Neuron (in vitro differentiated cells): ENCODE data around the gene UPK1B.
"Not testable (repeated sequence)": the region's sequence is repeated elsewhere in the genome, so short reads cannot be mapped to it uniquely, and the experiment has no call there.

Experiments
- H2AFZ ChIP-seq: one replicate; pipeline ENCODE4 v1.6.1; 2013; ENCODE audit warnings: low read depth, mild to moderate bottlenecking, inconsistent platforms, low read length, moderate library complexity
- H3K27me3 ChIP-seq: one replicate; pipeline ENCODE4 v1.6.1; 2013; ENCODE audit warnings: low read length; ENCODE audit not compliant: insufficient read depth
- H3K36me3 ChIP-seq: one replicate; pipeline ENCODE4 v1.6.1; 2013; ENCODE audit warnings: low read length; ENCODE audit not compliant: insufficient read depth
- H3K4me1 ChIP-seq: one replicate; pipeline ENCODE4 v1.6.1; 2013; ENCODE audit warnings: low read length; ENCODE audit not compliant: insufficient read depth
- H3K4me3 ChIP-seq: 2 replicates; pipeline ENCODE4 v1.5.1; 2013; ENCODE audit warnings: mild to moderate bottlenecking, low read length, moderate library complexity
- H3K9me3 ChIP-seq: one replicate; pipeline ENCODE4 v1.6.1; 2013; ENCODE audit warnings: low read length

The UPK1B gene

DNA sequence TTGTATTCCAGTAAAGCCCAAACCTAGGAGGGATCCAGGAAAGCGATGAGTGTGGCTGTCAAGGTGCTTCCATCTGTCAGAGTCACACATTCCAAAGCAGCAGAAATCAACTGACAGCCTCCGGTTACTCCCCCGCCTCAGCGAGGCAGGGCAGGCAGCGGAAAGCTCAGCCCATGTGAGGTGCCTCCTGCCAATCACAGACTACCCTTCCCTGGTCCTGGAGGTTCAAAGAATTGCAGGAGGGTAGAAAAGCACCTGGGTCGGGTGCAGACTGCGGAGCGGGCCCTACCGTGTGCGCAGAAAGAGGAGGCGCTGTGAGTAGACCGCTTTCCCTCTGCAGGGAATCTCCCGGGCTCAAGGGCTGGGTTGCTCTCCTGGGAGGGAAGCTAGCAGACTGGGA, at the start of gene UPK1B:
TSS of gene UPK1B (plus strand) at position 274 of the 400 bp plus-strand sequence. CDS start 13,144 bp downstream, outside the sequence.
- peaks cover 14% of the 10 kb centered on the region for H3K27me3 ChIP-seq
- no peak within 1 kb of the TSS for H3K4me3 ChIP-seq
- peak within 1 kb of the TSS; percentile 47 for H2AFZ ChIP-seq
- H3K9me3 ChIP-seq, result no peaks in the 10 kb centered on the region
- H3K4me1 ChIP-seq, result peaks cover 2% of the 10 kb centered on the region
- no peaks in the 10 kb centered on the region for H3K36me3 ChIP-seq

DNA sequence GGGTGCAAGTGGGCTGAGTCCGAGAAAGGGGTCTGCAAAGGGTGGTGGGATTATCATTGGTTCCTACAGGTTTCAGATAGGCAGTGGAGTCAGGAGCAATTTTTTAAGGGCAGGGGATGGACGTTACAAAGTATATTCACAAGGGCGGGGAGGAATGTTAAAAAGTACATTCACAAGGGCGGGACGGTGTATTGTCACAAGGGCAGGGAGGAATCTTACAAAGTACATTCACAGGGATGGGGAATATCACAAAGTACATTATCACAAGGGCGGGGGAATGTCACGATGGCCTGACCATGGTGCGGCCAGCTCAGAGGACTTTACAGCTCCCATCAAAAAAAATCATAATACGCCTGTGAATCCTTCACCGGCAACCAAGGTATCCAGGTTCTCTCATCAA, 48.1 kb upstream of the UPK1B start:
- H2AFZ ChIP-seq, result no peak overlapping the region
- H3K9me3 ChIP-seq, result no peaks in the 10 kb centered on the region
- H3K36me3 ChIP-seq, result no peaks in the 10 kb centered on the region
- no peak overlapping the region for H3K4me3 ChIP-seq
- no peaks in the 10 kb centered on the region for H3K4me1 ChIP-seq
- no peaks in the 10 kb centered on the region for H3K27me3 ChIP-seq

DNA sequence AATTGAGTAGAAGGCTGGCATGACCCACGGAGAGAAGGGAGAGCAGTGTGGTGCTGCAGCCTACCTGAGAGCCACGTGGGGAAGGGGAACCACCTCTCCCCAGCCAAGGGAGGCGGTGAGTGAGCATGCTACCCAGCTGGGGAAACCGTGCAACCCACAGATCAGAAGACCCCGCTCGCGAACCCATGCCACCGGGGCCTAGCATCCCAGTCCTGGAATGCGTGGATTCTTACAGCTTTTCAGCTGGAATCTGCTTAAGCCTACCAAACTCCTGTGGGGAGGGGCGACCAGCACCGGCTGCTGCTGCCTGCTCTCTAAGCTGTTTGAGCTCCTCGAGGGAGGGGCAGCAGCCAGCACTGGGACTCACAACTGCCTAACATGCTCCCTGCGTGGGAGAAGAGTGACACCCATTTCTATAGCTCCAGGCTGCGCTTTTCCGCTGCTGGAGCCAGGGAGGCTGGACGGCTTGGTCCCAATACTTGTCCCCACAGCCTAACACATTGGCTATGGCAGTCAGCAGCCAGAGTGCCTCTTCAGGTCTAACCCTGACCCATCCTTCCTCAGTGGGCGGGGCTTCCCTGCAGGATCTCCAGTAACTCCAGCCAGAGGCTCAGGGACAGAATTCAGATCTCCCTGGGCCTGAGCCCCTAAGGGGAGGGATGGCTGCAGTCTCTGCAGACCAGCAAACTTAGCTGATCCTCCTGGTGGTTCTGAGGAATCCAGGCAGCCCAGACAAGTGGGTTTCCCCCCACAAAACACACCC, 47.5 kb upstream of the UPK1B start:
- no peak overlapping the region for H2AFZ ChIP-seq
- no peaks in the 10 kb centered on the region for H3K36me3 ChIP-seq
- H3K27me3 ChIP-seq, result no peaks in the 10 kb centered on the region
- H3K4me1 ChIP-seq, result no peaks in the 10 kb centered on the region
- no peaks in the 10 kb centered on the region for H3K9me3 ChIP-seq
- no peak overlapping the region for H3K4me3 ChIP-seq

GRCh38 chr3:119130291-119130690, 43.1 kb upstream of the UPK1B start:
- H3K9me3 ChIP-seq, H2AFZ ChIP-seq, H3K36me3 ChIP-seq, H3K4me1 ChIP-seq, H3K4me3 ChIP-seq, H3K27me3 ChIP-seq: not testable (repeated sequence)

- not testable (repeated sequence) for H3K4me3 ChIP-seq, H3K36me3 ChIP-seq, H3K27me3 ChIP-seq, H3K9me3 ChIP-seq, H3K4me1 ChIP-seq, H2AFZ ChIP-seq
Measured at GRCh38 chr3:119132291-119132690, 41.1 kb upstream of the UPK1B start.

- not testable (repeated sequence) for H3K36me3 ChIP-seq, H3K4me1 ChIP-seq, H3K9me3 ChIP-seq, H3K4me3 ChIP-seq, H3K27me3 ChIP-seq, H2AFZ ChIP-seq
Measured at GRCh38 chr3:119139360-119139759, 34.0 kb upstream of the UPK1B start.

DNA sequence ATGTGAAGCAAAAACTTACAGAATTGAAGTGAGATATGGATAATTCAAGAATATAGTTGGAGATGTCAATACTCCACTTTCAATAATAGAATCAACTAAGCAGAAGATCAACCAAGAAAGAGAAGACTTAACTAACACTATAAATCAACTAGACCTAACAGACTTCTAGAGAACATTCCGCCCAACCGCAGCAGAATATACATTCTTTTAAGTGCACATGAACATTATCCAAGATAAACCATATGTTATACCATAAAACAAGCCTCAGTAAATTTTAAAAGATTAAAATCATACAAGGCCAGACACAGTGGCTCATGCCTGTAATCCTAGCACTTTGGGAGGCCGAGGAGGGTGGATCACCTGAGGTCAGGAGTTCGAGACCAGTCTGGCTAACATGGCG, 32.9 kb upstream of the UPK1B start:
- H3K36me3 ChIP-seq, result no peaks in the 10 kb centered on the region
- no peaks in the 10 kb centered on the region for H3K27me3 ChIP-seq
- no peaks in the 10 kb centered on the region for H3K9me3 ChIP-seq
- no peak overlapping the region for H2AFZ ChIP-seq
- peaks cover under 1% of the 10 kb centered on the region for H3K4me1 ChIP-seq
- no peak overlapping the region for H3K4me3 ChIP-seq

DNA sequence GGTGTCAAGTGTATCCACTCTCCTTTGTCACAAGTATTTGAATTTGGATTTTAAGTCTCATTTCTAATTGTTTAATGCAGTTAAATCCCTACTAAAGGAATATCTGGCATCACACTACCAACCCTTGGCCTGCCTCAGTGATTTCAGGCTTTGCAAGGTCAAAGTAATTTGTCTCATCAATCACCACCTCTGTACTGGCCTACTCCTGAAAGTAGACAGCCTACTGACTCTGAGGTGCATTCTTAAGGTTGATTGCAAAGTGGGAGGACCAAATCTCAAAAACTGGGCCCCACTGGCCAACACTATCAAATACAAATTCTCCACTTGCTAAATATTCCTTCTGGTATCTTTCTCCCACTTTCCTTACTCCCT, 28.3 kb upstream of the UPK1B start:
- Histone ChIP-seq H3K9me3 (no peaks in the 10 kb centered on the region), H3K4me3 (no peak overlapping the region), H2AFZ (no peak overlapping the region), H3K36me3 (no peaks in the 10 kb centered on the region), H3K4me1 (peaks cover 5% of the 10 kb centered on the region), H3K27me3 (peaks cover 2% of the 10 kb centered on the region)

DNA sequence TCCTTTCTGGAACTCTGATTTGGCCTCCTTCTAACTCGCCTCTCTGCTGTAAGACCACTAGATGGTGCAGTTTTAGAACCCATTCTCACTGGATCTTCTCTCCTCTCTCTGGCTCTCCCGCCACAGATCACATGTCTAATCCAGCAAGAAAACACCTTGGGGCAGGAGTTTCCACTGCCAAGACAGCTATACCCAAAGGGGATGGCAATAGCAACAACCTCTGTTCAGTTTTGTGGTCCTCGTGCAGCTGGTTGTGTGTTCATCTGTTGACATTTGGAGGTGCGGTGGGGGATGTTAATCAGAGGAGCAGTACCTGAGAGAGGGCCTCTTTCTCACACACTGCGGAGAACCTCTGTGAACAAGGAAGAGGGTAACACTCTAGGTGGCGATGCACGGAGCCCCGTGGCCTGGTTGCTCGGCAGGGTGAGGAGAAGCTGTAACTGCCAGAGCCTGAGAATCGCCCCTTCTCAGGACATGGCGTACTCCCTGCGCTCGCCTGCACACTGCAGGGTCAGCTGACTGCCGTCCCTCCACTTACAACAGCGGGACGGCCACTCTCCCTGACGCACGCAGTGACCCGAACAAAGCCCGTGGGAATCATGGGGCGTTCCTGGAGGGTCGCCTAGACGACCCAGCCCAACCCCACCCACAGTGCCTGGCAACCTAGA, 27.8 kb upstream of the UPK1B start, which contains the start of gene TEX55:
TSS of gene TEX55 (plus strand) at position 666 of the 668 bp plus-strand sequence. CDS start 25 bp downstream, outside the sequence.
- Histone ChIP-seq H3K36me3 (no peaks in the 10 kb centered on the region), H2AFZ (no peak within 1 kb of the TSS), H3K9me3 (no peaks in the 10 kb centered on the region), H3K4me1 (peaks cover 5% of the 10 kb centered on the region), H3K4me3 (no peak within 1 kb of the TSS), H3K27me3 (peaks cover 2% of the 10 kb centered on the region)

DNA sequence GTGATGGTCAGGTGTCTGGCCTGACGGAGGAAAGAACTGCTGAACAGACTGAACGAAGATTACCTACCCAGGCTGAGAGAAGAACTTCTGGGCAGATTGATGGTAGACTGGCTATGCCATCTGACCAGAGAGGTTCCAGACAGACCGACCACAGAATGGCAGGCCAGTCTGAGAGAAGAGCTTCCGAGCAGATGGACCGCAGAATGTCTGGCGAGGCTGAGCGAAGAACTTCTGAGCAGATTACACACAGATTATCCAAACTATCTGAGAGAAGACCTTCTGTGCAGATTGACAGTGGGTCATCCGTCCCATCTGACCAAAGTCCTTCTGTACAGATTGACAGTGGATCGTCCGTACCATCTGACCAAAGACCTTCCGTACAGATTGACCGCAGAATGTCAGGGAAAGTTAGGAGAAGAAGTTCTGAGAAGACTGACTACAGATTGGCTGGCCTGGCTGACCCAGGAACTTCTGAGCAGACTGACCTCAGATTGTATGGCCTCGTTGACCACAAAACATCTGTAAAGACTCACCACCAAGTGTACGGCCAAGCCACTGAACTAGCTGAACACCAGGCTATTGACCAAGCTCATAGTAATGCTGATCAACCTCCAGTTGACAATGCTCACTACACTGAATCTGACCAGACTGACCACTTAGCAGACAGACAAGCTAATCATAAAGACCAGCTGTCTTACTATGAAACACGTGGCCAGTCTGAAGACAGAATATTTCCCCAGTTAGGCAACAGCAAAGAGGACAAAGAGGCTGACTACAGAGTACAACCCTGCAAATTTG, 26.6 kb upstream of the UPK1B start:
- H3K36me3 ChIP-seq, result no peaks in the 10 kb centered on the region
- no peak overlapping the region for H3K4me3 ChIP-seq
- H3K9me3 ChIP-seq, result no peaks in the 10 kb centered on the region
- H3K4me1 ChIP-seq, result peaks cover 5% of the 10 kb centered on the region
- H3K27me3 ChIP-seq, result peaks cover 2% of the 10 kb centered on the region
- H2AFZ ChIP-seq, result no peak overlapping the region

DNA sequence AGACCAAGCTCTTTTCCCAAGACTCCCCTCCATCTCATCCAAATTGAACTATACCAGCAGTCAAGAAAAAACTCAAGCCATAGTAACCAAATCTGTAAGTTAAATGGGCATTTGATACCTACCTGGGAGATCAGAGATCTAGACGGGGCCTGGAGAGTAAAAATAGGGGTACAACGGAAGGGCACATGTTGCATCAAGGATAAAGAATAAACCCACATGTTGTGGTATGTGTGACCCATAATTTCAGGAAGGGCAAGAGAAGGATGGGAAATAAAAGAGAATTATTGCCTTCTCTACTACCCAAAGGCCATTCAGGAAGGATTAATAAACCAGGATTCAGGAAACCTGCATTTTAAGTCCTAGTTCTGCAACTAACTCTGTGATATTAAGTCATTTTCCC, 25.9 kb upstream of the UPK1B start:
- Histone ChIP-seq H2AFZ (no peak overlapping the region), H3K27me3 (peaks cover 2% of the 10 kb centered on the region), H3K4me1 (peaks cover 5% of the 10 kb centered on the region), H3K9me3 (no peaks in the 10 kb centered on the region), H3K36me3 (no peaks in the 10 kb centered on the region), H3K4me3 (no peak overlapping the region)

GRCh38 chr3:119148493-119149180, 24.8 kb upstream of the UPK1B start:
- Histone ChIP-seq H3K4me1 (peaks cover 5% of the 10 kb centered on the region), H2AFZ (no peak overlapping the region), H3K4me3 (no peak overlapping the region), H3K36me3 (no peaks in the 10 kb centered on the region), H3K27me3 (peaks cover 2% of the 10 kb centered on the region), H3K9me3 (no peaks in the 10 kb centered on the region)

DNA sequence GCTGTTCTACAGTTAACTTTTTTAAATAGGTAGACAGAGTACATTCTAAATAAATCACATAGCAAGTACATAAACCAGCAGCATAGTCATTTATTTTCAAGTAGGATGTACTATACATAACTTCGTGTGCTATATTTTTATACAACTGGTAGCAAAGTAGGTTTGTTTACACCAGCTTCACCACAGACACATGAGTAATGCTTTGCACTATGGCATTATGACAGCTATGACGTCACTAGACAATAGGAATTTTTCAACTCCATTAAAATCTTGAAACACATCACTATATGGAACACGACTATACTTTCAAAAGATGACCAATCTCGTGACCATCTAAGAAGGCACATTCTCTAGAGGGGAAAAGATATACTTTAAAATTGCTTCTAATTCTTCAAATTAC, 23.9 kb upstream of the UPK1B start:
- Histone ChIP-seq H2AFZ (no peak overlapping the region), H3K9me3 (no peaks in the 10 kb centered on the region), H3K4me1 (peaks cover 5% of the 10 kb centered on the region), H3K27me3 (peaks cover 2% of the 10 kb centered on the region), H3K36me3 (no peaks in the 10 kb centered on the region), H3K4me3 (no peak overlapping the region)
